Neutrophil (primary cell): ENCODE results near the gene LMCD1.

Experiments used
- H3K27ac ChIP-seq: fragments of 200-600 bp; sonication (generic); 2 replicates; pipeline ENCODE4 v1.5.1; 2016; ENCODE audit warnings: mild to moderate bottlenecking, moderate library complexity
- H3K27me3 ChIP-seq: fragments of 200-600 bp; sonication (generic); 2 replicates; pipeline ENCODE4 v1.6.0; 2016; ENCODE audit warnings: mild to moderate bottlenecking
- H3K36me3 ChIP-seq: fragments of 200-600 bp; sonication (generic); 2 replicates; pipeline ENCODE4 v1.5.1; 2017
- H3K4me1 ChIP-seq, 2 experiments: fragments of 200-600 bp in 1 of 2; sonication (generic) in 1 of 2; 1 replicate in 1 of 2; 2 replicates in 1 of 2; pipeline versions ENCODE4 v1.5.1 to v1.6.1; 2013 to 2016; ENCODE audit warnings: low read depth in 1 of 2, low read length in 1 of 2, mild to moderate bottlenecking in 1 of 2, moderate library complexity in 1 of 2; ENCODE audit not compliant: control insufficient read depth in 1 of 2, insufficient read depth in 1 of 2
- H3K4me3 ChIP-seq, 2 experiments: fragments of 200-600 bp in 1 of 2; sonication (generic) in 1 of 2; 1 replicate in 1 of 2; 2 replicates in 1 of 2; pipeline ENCODE4 v1.5.1; 2013 to 2016; ENCODE audit warnings: low read depth in 1 of 2, low read length in 1 of 2, mild to moderate bottlenecking in 1 of 2, moderate library complexity in 1 of 2
- H3K9me3 ChIP-seq: fragments of 200-600 bp; sonication (generic); 2 replicates; pipeline ENCODE4 v1.5.1; 2016
- TF ChIP-seq, protein P1 (sequence below): fragments of 200-600 bp; sonication (generic); IDR thresholded peaks from 2 replicates; pipeline ENCODE4 v1.5.1; 2016; ENCODE audit warnings: antibody characterized with exemption

The LMCD1 gene

DNA sequence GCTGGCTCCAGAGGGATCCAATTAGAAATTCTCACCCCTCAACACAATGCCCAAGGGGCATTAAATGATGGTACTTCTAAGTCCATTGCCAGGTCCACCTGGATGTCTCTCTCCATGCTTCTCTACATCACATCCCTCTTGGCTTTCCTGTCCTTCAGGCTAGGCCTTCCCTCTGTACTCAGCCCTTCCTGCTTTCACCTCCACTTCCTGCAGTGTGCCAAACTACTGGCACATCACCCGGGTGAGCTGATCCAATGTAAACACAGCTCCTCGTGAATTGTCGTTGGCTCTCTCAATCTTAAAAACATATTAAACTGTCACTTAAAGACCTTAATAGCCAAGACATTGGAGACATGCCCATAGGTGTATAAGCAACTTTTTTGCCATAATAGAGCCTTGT is 4.0 kb downstream of the LMCD1 start:
- Histone ChIP-seq H3K9me3 (no peaks in the 10 kb centered on the region), H3K27ac (no peak overlapping the region), H3K27me3 (peaks cover 30% of the 10 kb centered on the region), H3K4me1 (peaks cover 0 to 7% of the 10 kb centered on the region in 2 experiments), H3K4me3 (no peak overlapping the region), H3K36me3 (no peaks in the 10 kb centered on the region)
- TF ChIP-seq, protein P1, sequence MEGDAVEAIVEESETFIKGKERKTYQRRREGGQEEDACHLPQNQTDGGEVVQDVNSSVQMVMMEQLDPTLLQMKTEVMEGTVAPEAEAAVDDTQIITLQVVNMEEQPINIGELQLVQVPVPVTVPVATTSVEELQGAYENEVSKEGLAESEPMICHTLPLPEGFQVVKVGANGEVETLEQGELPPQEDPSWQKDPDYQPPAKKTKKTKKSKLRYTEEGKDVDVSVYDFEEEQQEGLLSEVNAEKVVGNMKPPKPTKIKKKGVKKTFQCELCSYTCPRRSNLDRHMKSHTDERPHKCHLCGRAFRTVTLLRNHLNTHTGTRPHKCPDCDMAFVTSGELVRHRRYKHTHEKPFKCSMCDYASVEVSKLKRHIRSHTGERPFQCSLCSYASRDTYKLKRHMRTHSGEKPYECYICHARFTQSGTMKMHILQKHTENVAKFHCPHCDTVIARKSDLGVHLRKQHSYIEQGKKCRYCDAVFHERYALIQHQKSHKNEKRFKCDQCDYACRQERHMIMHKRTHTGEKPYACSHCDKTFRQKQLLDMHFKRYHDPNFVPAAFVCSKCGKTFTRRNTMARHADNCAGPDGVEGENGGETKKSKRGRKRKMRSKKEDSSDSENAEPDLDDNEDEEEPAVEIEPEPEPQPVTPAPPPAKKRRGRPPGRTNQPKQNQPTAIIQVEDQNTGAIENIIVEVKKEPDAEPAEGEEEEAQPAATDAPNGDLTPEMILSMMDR, result no peak

- Histone ChIP-seq H3K27me3 (peaks cover 20% of the 10 kb centered on the region), H3K36me3 (no peaks in the 10 kb centered on the region), H3K9me3 (no peaks in the 10 kb centered on the region), H3K27ac (no peak overlapping the region), H3K4me3 (no peak overlapping the region), H3K4me1 (peaks cover 0 to 3% of the 10 kb centered on the region in 2 experiments)
- TF ChIP-seq, protein P1, result no peak
Measured at GRCh38 chr3:8506571-8507061, 5.0 kb downstream of the LMCD1 start.

GRCh38 chr3:8507496-8507895 is 5.9 kb downstream of the LMCD1 start:
- H3K36me3 ChIP-seq, result no peaks in the 10 kb centered on the region
- TF ChIP-seq, protein P1, result no peak
- no peaks in the 10 kb centered on the region for H3K4me1 ChIP-seq
- no peak overlapping the region for H3K27ac ChIP-seq
- H3K4me3 ChIP-seq, result no peak overlapping the region
- peaks cover 13% of the 10 kb centered on the region for H3K27me3 ChIP-seq
- H3K9me3 ChIP-seq, result no peaks in the 10 kb centered on the region

DNA sequence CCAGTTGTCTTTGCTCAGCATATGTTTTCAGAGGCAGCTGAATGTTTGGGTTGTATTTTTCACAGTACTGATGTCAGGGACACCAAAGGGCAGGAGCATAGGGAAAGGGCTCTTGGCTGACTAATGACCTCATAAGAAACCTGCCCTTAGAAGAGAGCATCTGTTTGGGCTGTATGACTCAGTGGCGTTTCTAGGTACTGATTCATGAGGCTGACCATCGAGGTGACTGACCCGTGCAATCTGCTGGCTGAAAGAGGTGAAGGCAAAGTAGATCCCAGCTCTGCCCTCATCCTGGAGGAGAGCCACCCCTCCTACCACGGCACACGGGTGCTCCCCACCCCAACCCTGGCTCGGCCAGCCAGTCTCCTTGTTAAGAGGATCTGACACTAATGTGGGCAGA is 8.3 kb downstream of the LMCD1 start:
- TF ChIP-seq, protein P1, result no peak
- Histone ChIP-seq H3K4me1 (no peaks in the 10 kb centered on the region), H3K36me3 (no peaks in the 10 kb centered on the region), H3K4me3 (no peak overlapping the region), H3K9me3 (no peaks in the 10 kb centered on the region), H3K27me3 (no peaks in the 10 kb centered on the region), H3K27ac (no peak overlapping the region)

- H3K4me1 ChIP-seq, result no peaks in the 10 kb centered on the region
- H3K36me3 ChIP-seq, result no peaks in the 10 kb centered on the region
- no peaks in the 10 kb centered on the region for H3K9me3 ChIP-seq
- TF ChIP-seq, protein P1, result no peak
- no peak overlapping the region for H3K27ac ChIP-seq
- no peaks in the 10 kb centered on the region for H3K27me3 ChIP-seq
- H3K4me3 ChIP-seq, result no peak overlapping the region
Measured at GRCh38 chr3:8512234-8512633, 10.6 kb downstream of the LMCD1 start.
